ENCODE measurements around the gene SLC41A2.

GRCh38 chr12:104921340-104921739 is 36.8 kb downstream of the SLC41A2 start:
- TF ChIP-seq, protein P1, sequence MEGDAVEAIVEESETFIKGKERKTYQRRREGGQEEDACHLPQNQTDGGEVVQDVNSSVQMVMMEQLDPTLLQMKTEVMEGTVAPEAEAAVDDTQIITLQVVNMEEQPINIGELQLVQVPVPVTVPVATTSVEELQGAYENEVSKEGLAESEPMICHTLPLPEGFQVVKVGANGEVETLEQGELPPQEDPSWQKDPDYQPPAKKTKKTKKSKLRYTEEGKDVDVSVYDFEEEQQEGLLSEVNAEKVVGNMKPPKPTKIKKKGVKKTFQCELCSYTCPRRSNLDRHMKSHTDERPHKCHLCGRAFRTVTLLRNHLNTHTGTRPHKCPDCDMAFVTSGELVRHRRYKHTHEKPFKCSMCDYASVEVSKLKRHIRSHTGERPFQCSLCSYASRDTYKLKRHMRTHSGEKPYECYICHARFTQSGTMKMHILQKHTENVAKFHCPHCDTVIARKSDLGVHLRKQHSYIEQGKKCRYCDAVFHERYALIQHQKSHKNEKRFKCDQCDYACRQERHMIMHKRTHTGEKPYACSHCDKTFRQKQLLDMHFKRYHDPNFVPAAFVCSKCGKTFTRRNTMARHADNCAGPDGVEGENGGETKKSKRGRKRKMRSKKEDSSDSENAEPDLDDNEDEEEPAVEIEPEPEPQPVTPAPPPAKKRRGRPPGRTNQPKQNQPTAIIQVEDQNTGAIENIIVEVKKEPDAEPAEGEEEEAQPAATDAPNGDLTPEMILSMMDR (conservative IDR thresholded peaks at IDR 0.05; ENCODE audit: low read length), result no peak
- no peak for TF ChIP-seq EZH2phosphoT487 (IDR thresholded peaks at IDR 0.05; ENCODE audit: borderline replicate concordance, low read depth, low read length)
